ENCODE measurements around the gene ULK2.
"Not testable (repeated sequence)": the region's sequence is repeated elsewhere in the genome, so short reads cannot be mapped to it uniquely, and the experiment has no call there.

The ULK2 gene

DNA sequence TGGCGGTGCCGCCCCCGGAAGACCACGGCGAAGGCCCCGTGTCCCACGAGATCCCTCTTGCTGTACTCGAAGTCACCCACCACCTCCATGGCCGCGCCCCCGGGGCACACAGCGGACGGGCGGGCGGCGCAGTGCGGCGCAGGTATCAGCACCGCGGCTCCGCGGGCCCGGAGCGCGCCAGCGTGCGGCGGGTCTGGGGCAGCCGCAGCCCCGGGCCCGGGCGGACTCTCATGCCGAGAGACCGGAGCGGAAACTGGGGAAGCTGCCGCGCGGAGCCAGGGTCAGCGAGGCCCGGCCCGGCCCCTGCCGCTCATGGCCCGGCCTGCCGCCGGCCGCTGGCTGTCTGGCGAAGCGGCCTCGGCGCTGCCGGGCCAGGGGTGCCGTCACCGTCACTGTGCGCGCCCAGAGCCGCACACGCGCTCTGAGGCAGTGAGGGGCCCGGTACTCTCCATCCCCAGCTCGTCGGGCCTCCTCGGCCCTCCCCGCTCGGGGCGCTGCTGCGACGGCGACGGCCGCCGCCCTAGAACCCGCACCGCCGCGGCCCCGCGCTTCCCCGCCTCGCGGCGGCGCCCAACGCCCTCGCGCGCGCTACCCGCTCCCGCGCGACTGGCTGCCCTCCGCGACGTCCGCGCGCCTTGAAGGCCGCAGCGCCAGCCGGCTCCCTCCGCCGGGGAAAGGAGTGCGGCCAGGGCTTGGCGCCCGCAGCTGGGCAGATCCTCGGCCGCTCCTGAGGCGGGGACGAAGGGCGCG, at the start of gene ULK2:
Gene ULK2, minus strand, starts transcription at position 608 of the 750 bp plus-strand sequence. Its CDS starts 519 bp downstream, at position 89.
- DNase-seq, result peak; percentile 44 to 68

DNA sequence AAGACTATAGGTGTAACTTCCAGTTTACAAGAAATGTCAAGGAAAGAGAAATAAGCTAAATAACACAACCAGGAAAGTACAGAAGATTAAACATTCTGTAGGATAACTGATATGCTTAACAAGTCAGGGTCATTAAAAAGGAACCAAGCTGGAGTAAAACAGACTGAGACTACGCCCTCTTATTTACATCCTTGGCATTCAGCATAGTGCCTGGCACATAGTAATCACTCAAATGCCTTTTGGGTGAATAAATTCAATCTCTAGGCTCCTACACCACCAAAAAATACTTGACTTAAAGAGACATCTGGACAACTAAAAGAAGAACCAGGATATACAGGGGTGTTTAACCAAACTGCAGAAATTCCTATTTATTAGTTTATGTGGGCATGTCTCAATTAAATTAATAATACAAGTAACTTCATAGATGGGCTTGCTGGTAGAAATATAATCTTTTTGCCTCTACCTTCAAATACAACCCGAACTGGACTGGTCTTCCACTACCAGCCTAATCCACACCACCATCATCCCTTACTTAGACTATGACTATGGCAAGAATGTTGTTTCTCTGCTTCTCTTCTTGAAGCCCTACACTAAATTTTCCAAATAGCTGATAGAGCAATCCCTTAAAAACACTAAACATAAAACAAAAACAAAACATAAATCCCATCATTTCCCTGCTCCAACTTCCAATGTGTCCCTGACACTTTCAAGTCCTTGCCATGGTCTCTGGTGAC, 47.7 kb upstream of the ULK2 start:
- no peak for DNase-seq

DNA sequence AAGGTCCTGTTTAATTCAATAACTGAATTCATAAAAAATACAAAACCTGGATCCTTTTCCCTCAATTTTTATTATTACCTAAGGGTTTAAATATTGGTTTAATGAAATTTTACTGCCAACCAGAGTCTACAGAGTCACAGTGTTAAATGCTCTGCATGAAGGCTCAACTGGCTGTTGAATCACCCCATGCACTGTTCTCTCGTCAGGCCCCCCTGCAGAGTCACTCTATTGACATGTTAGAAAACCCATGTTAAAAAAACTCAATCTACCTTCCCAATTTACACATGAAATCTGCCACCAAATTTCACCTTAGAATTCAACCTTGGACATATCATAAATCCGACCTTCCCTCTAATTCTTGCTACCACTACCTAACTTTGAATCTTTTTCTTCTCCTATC, 43.3 kb upstream of the ULK2 start:
- no peak for DNase-seq

DNA sequence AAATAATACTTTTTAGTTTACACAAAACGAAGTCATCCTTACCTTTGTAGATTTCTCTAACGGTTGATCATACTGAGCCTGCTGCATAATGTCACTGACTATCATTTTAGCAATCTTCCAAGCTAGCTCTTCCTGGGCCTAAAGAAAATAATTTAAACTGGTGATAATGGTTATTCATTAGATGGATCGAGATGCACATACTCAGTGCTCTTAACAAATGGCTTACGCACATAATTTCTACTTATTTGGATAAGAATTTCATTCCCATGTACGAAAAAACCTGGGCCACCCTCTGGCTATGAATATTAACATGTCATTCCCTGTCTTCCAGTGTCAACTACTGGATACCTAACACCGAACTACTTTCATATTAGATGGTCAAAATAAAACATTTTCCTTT, 41.4 kb upstream of the ULK2 start:
- DNase-seq, result no peak

DNA sequence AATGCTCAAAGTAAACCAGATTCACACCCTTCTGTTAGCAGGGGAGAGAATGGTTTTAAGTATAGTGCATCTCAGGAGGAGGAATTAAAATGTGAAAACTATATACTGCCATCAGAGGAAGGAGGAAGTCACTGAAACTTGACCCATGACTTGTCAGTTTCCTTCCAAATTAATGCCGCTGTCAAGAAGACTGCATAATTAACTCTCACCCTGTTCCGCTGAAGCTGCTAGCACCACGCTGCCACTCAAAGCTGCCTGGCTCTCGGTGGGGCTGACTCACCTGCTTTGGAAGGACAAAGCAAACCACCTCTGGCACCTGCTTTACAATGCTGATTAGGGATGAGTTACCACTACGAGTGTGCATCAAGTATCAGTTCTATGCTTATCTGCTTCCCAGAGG, 37.8 kb upstream of the ULK2 start:
- no peak for DNase-seq

DNA sequence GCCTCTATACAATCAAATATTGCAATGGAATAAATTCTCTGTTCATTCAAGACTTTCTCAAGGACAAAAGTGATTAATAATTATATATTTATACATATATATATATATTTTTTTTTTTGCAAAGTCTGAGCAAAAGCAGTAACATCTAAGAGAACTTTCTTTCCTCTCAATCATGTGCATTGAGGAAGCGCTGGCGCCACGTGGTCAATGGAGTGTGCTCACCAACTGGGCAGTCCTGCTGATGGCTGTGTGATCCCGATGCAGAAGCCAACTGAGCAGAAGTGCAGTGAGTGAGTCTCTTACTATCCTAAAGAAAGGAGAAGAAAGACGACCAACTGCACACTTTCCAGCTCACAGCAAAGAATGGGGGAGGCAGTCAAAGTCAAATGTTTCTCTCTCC, 37.2 kb upstream of the ULK2 start:
- no peak for DNase-seq

DNA sequence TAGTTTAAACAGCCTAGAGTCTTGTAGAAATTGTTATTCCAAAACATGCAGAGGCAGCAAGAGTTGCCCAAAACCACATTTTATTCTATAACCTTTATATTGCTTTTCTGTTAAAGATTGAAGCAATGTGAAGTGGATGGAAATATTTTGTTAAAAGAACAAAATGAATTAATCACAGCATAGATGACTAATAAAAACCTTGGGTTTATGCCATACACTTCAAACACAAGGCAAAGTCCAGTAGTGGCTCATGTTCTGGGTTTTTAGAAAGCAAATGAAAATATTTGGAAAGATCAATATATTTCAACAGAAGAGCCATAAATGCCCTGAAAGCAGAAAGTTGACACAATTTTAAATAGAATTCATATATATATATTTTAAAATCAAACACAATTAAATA, 36.7 kb upstream of the ULK2 start:
- DNase-seq, result no peak

DNA sequence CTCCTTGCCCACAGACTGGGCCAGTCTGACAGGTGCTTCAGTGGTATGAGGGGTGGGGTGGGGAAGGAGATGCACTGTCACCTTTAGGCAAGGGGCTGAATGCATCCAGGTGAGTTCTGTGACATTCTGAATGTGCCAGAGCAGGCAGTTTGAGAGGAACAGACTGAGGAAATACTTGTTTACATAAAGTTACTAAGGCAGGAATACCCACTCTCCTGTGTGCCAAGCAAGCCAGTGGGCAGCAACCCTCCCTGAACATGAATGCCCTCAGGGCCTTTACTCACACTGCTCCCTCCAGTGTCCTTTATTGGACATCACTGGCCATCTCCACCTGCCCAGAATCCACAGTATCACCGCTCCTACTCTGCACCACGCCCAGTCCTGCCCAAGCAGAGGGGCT, 33.1 kb upstream of the ULK2 start:
- DNase-seq, result no peak

DNA sequence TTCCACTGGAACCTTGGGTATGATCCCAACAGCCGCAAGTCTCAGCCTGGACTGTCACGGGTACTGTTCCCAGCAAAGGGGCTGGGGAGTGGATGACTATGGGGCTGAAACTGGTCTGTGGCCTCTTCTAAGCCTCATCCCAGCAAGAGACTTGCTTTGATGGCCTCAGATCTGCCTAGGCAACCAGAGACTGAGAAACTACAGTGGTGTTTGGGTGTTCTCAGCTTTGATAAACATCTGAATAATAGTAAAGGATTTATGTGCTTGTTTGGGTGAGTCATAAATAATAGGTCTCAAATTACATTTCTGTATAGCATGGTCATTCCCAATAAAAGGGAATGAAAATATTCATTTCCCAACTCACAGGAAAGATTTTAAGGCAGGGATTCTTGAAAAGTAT, 30.2 kb upstream of the ULK2 start:
- DNase-seq, result peak in 1 of 2 experiments; percentile 31

DNA sequence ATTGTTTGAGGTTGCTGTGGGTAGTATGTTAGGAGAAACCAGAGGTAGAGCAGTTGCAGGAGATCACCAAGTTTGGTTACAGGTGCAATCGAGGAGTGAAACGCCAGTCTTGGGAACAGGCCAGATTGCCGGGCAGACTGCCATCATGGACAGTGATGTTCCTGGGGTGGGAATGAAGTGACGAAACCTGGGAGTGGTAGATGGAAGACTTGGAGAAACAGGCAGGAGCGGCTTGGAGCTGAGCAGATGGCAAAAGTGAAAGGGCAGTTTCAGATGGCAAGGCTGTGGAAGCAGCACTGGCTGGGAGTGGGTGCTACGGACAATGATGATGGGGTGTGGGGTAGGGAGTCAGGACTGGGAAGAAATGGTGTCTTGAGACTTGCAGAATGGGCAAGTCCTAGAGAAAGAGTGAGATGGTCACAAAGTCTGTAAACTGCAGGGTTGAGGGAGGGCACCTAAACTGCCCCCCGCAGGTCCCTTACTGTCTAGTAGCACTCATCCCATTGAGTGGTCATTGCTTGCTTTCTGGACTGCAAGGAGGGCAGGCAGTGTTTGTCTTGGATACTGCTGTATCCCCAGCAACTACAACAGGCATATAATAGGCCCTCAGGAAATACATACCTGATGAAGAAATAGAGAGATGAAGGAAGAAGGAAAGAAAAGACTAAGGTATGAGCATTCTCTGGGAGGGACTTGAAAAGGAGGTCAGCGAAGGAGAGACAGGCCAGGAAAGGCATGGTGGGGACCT, 29.5 kb upstream of the ULK2 start:
- DNase-seq, result no peak

DNA sequence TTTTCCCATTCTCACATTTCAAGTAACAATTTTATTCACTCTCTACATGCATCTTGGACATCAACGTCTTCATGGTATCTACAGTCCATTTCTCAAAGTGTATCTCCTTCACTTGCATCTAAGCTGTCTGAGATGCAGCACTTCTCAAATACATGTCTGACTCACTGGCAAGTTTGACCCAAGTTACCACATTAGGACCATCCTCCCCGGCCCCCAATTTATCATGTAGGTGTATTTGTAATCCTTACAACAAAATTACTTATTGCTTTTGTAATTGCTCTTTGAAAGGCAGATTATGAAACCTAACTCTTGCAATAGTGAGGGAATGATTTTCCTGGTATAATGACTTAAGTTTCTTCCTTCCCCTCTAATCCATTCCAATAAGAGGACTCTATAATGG, 28.9 kb upstream of the ULK2 start:
- no peak for DNase-seq

DNA sequence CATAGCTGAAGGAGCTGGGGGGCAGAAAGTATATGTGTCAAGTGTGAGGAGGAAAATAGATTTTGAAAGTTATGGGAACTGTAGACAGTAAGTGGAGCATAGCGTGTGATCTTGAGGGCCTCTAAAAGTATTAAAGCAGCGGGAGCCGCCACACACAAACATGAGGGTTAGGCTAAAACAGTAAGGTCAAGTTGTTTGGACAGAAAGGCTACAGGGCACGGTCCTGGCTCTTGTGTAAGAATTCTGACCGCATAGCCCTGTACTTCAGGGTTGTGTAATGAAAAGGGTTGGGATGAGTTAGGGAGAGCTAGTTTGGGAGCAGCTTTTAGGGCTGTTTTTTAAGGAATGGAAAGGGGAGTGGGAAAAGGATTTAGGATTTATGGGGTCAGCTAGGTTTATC, 22.8 kb upstream of the ULK2 start:
- not testable (repeated sequence) for DNase-seq

DNA sequence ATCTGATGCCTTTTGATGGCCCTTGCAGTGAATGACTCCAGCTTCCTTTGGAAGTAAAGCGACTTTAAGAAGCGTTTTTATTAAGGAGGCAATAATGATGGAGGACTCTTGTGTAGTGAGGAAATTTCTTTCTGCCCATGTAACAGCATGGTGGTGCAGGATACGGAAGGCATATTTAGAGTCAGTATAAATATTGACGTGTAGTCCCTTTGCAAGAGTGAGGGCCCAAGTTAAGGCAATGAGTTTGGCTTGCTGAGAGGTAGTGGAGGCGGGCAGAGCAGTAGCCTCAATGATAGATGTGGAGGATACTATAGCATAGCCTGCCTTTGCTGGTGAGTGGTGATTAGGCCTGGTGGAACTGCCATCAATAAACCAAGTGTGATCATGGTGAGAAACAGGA, 22.3 kb upstream of the ULK2 start:
- DNase-seq, result not testable (repeated sequence)

DNA sequence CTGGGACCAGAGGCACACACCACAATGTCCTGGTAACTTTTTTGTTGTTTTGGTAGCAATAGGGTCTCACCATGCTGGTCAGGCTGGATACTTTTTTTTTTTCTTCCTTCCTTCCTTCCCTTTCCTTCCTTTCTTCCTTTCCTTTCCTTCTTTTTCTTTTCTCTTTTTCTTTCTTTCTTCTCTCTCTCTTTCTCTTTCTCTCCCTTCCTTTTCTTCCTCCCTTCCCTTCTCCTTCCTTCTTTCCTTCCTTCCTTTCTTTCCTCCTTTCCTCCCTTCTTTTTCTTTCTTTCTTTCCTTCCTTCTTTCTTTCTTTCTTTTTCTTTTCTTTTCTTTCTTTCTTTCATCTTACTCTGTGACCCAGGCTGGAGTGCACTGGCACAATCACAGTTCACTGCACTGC, 18.4 kb upstream of the ULK2 start:
- DNase-seq, result no peak

DNA sequence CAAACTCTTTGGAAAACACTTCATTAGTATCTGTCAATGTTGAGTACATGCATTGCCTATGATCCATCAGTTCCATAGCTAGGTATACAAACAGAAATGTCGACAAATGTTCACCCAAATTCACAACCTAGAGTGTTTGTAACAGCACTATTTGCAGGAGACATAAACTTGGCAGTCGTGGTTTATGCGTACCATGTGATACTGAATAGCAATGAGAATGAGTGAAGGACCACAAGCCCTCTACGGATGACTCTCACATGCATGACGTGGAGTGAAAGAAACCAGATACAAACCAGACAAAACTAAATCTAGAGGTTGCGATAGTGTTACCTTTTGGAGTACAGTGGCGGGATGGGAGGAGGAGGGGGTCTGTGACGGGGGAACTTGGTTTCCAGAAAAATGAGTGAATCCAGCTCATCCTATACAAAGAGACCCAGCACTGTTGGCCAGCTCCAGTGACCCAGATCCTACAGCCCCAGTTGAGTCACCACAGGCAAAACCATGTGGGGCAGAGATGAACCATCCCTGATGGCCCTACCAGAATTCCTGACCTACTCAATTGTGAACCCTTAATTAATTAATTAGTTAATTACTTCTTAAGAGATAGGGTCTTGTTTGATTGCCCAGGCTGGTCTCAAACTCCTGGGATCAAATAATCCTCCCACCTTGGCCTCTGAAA, 15.9 kb upstream of the ULK2 start:
- DNase-seq, result no peak

DNA sequence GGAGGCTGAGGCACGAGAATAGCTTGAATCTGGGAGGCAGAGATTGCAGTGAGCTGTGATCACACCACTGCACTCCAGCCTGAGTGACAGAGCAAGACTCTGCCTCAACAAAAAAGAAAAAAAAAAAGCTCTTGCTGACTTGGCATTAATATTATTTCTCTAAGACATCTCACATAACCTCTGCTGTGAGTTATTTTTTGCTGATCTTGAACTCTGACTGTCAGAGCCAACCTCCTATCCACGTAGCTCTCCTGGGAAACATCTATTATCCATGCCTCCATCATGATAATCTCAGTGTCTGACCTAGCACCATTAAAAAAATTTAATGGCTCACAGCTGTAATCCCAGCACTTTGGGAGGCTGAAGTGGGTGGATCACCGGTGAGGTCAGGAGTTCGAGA, 12.7 kb upstream of the ULK2 start:
- DNase-seq, result no peak

DNA sequence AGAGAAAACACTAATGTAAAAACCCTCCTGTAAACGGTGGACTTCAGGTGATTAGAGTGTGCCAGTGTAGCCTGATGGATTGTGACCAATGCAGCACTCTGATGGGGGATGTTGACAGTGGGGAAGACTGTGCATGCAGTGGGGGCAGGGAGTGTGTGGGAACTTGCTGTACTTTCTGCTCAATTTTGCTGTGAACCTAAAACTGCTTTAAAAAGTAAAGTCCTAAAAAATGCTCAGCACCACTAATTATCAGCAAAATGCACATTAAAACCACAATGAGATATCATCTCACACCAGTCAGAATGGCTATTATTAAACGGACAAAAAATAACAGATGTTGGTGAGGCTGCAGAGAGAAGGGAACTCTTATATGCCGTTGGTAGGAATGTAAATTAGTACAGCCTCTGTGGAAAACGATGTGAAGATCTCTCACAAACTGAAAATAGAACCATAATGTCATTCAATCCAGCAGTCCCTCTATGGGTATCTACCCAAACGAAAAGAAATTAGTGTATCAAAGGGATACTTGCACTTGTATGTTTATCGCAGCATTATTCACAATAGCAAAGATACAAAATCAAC, 9.7 kb upstream of the ULK2 start:
- DNase-seq, result no peak

DNA sequence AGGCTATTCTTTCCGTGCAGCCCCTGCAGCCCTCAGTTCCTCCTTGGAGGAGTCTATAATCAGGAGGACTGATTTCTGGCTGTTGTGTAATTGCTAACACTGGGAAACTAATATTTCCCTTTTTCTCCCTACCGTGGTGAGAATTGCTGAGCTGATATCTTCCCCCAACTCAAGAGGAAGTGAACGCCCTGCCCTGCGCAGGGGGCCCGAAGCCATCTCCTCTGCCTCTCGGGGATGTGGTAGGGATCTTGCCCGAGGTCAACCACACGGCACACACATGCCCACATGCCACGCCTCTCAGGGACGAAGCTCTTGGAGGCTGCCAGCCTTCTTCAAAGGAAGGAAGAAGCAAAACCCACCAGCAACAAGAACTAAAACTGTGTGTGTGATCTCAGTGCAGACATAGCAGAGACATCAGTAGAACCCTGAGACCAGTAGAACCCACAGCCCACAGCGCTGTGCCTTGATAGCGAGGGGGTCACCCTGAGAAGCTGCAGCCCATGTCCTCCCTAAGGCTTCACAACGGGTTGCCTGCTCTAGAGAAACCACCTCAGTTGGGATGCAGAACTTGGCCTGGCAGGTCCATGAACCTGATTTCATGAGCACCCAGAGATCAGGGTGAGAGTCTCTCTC, 8.9 kb upstream of the ULK2 start:
- no peak for DNase-seq

DNA sequence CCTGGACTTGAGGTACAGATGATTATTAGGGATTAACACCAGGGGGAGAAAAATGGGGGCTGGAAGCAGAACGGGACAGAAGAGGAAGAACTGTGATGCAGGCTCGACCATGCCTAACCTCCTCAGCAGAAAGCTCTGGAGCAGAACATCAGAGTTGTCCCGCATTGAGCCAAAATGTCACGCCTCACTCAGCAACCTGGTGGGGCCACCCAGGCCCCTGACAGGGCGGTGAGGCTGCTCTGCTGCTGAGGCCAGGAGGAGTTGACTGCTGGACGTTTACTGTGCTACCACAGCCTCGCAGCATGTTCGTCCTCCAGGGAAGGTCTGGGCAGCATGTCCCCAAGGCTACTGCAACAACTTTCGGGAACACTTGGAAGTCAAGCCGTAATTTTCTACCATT, 6.5 kb upstream of the ULK2 start:
- no peak for DNase-seq

DNA sequence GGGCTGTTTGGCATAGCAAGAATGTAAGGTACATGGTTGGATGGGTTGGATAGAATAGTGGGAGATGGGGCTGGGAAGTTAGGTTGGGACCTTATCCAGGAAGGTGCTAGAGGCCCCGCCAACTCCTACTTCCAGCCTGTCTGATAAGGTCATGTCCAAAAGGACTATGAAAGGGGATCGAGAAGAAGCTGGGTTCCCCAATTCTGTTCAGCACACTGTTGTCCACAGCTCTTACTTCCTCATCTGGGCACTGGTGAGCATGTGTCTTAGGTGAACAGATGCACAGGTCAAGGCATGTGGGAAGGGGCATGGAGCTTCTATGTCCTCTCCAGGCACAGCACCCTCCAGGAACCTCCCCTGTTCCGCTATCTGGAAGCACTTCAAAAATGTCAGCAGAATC, 5.6 kb upstream of the ULK2 start:
- DNase-seq, result no peak

DNA sequence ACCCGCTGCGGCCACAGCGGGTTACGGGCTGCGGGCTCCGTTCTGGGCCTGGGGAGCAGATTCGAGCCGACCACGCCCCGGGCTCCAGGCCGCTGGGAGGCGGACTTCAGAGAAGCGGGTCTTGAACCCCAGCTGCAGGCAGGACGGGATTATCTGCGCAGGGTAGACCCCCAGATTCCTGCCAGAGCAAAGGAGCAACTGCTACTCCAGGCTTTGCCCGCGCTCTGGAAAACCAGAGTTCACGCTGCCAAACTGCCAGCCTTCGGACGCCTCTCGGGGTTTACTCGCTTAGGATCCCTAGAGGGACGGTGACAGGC, 301 bp upstream of the ULK2 start:
- DNase-seq, result no peak

DNA sequence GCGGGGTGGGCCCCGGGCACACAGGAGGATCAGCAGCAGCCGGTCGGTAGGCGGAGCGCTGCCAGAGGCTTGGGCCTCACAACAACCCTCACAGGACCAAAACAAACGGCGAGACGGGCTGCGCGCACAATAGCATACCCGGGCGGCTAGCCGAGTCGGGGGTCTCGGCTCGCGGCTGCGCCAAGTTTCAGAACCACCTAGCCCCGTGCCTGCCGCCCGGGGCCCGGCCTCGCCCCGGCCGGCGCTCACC, 732 bp downstream of the ULK2 start:
- peak; percentile 33 to 65 for DNase-seq

DNA sequence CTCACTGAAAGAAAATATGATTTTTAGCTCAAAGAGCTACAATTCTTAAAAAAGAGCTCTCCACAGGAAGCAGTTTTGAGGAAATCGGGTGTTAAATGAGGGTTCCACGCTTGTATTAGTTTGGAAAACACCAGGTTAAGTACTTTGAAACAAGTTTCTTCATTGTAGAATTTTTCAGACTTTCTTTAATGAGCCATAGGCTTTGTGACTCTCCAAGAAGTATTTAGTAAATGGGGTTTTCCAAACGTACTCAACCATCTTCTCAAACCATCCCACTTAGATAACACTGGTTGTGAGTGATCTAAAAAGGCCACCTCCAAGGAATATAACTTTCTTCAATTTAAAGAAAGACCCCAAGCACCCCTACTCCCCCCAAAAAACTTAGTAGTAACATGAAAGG, 2.7 kb downstream of the ULK2 start:
- no peak for DNase-seq

All from SW 1271 (cell line).